ENCODE results near the gene PCLO.

Gene PCLO

GRCh38 chr7:83015916-83016315, 146.8 kb downstream of the PCLO start:
- TF ChIP-seq CTCF (IDR thresholded peaks at IDR 0.05) (no peak), ZFX (IDR thresholded peaks at IDR 0.05; ENCODE audit: borderline replicate concordance) (no peak)
- H3K27ac ChIP-seq = no peak overlapping the region

- TF ChIP-seq CTCF (IDR thresholded peaks at IDR 0.05) = no peak
- TF ChIP-seq ZFX (IDR thresholded peaks at IDR 0.05; ENCODE audit: borderline replicate concordance) = no peak
- no peak overlapping the region for H3K27ac ChIP-seq
Measured at GRCh38 chr7:83014546-83014945, 148.1 kb downstream of the PCLO start.

- no peak overlapping the region for H3K27ac ChIP-seq
- TF ChIP-seq ZFX (IDR thresholded peaks at IDR 0.05; ENCODE audit: borderline replicate concordance) (no peak), CTCF (IDR thresholded peaks at IDR 0.05) (no peak)
Measured at GRCh38 chr7:83011954-83012353, 150.7 kb downstream of the PCLO start.

- no peak overlapping the region for H3K27ac ChIP-seq
- TF ChIP-seq CTCF (IDR thresholded peaks at IDR 0.05) (peak; percentile 40; the same call in 1 of the 2 replicates), ZFX (IDR thresholded peaks at IDR 0.05; ENCODE audit: borderline replicate concordance) (no peak)
Measured at GRCh38 chr7:83005410-83005809, 157.3 kb downstream of the PCLO start.

- H3K27ac ChIP-seq = no peak overlapping the region
- TF ChIP-seq ZFX (IDR thresholded peaks at IDR 0.05; ENCODE audit: borderline replicate concordance) (no peak), CTCF (IDR thresholded peaks at IDR 0.05) (no peak)
Measured at GRCh38 chr7:83001362-83002040, 161.2 kb downstream of the PCLO start.

- TF ChIP-seq ZFX (IDR thresholded peaks at IDR 0.05; ENCODE audit: borderline replicate concordance) (no peak), CTCF (IDR thresholded peaks at IDR 0.05) (no peak)
- H3K27ac ChIP-seq = no peak overlapping the region
Measured at GRCh38 chr7:82998436-82998835, 164.2 kb downstream of the PCLO start.

- TF ChIP-seq ZFX (IDR thresholded peaks at IDR 0.05; ENCODE audit: borderline replicate concordance) = no peak
- no peak for TF ChIP-seq CTCF (IDR thresholded peaks at IDR 0.05)
- peak overlapping the region; percentile 72 for H3K27ac ChIP-seq
Measured at GRCh38 chr7:82985144-82985802, 177.4 kb downstream of the PCLO start.
